Panc1 (cell line): ENCODE data around the gene SYNGR2. TPM values are rescaled to one million over a fixed set of nuclear protein-coding genes. Genes with fewer than 3 reads are reported as not detected.
A peak's percentile ranks its signal among the peaks of the same experiment; 100 is the strongest.

Experiments
- ATAC-seq: fragments of 200-7000 bp; cut with Tn5 transposase; 2 replicates; pipeline ENCODE4 v1.9.1; 2020; ENCODE audit warnings: mild to moderate bottlenecking, moderate library complexity
- BruUV-seq: library from RNA; stranded (reverse); fragments of 400-500 nt; replicated peaks from 2 replicates; lab custom pipeline; 2021; lab: Mats Ljungman, UMichigan
- CTCF ChIA-PET: fragments of 300-600 bp; sonication (Branson Sonifier 250); formaldehyde crosslinking; loops from one replicate; lab custom pipeline; 2022; ENCODE audit warnings: antibody characterized with exemption; lab: Charles Lee
- POLR2A ChIA-PET: fragments of 300-600 bp; sonication (Branson Sonifier 250); formaldehyde crosslinking; loops from one replicate; lab custom pipeline; 2022; ENCODE audit warnings: antibody characterized with exemption; lab: Charles Lee
- DNase-seq: peaks from one replicate; pipeline ENCODE4 v3.0.0-alpha.2; 2010; ENCODE audit warnings: low read depth, low spot score
- H3K27ac ChIP-seq: 2 replicates; pipeline ENCODE4 v1.5.1; 2011; ENCODE audit warnings: mild to moderate bottlenecking, low read length, inconsistent platforms
- H3K27me3 ChIP-seq: fragments of 200-500 bp; sonication (Bioruptor generic); 2 replicates; pipeline ENCODE4 v1.6.0; 2014; ENCODE audit warnings: low read length, inconsistent platforms; ENCODE audit not compliant: control insufficient read depth, insufficient read depth
- H3K36me3 ChIP-seq: fragments of 200-500 bp; sonication (Bioruptor generic); 2 replicates; pipeline ENCODE4 v1.5.1; 2014; ENCODE audit warnings: inconsistent platforms, mild to moderate bottlenecking, low read length, moderate library complexity; ENCODE audit not compliant: control insufficient read depth, insufficient read depth
- H3K4me1 ChIP-seq: 2 replicates; pipeline ENCODE4 v1.5.1; 2011; ENCODE audit warnings: inconsistent platforms, mild to moderate bottlenecking, low read length, moderate library complexity; ENCODE audit not compliant: control insufficient read depth, insufficient read depth
- H3K4me3 ChIP-seq, 2 experiments: 2 replicates each; pipeline ENCODE4 v1.5.1; 2011 to 2012; ENCODE audit warnings: low read depth in 2 of 2, low read length in 2 of 2, mild to moderate bottlenecking in 2 of 2, inconsistent platforms in 1 of 2, moderate library complexity in 1 of 2
- H3K9me3 ChIP-seq: fragments of 200-500 bp; sonication (Bioruptor generic); 2 replicates; pipeline ENCODE4 v1.5.1; 2014; ENCODE audit warnings: low read depth, mild to moderate bottlenecking, inconsistent platforms, low read length, moderate library complexity; ENCODE audit not compliant: control insufficient read depth, insufficient read depth
- POLR2AphosphoS5 ChIP-seq: IDR thresholded peaks from 2 replicates; pipeline ENCODE4 v1.6.1; 2012; ENCODE audit warnings: mild to moderate bottlenecking, low read depth, low read length, moderate library complexity
- SIN3A ChIP-seq: IDR thresholded peaks from 2 replicates; pipeline ENCODE4 v1.6.1; 2012; ENCODE audit warnings: low read depth, mild to moderate bottlenecking, low read length, moderate library complexity, borderline replicate concordance; ENCODE audit not compliant: insufficient read depth
- TCF7L2 ChIP-seq: IDR thresholded peaks from 2 replicates; pipeline ENCODE4 v1.6.1; 2011; ENCODE audit warnings: mild to moderate bottlenecking, low read depth, low read length, inconsistent platforms
- in situ Hi-C: cut with HindIII; loops from 2 replicates; pipeline ENCODE4 v1.10.0; 2016; ENCODE audit warnings: low sequenced_read_pairs, low pct_unique_long_range_greater_than_20kb
- intact Hi-C: fragments of 100-400 bp; cut with micrococcal nuclease; formaldehyde crosslinking; loops from one replicate; pipeline ENCODE4 v1.10.0; 2022; ENCODE audit not compliant: unreplicated experiment
- total RNA-seq: library from RNA; stranded (reverse); gene quantifications from one replicate; pipeline ENCODE4 v1.2.1, GENCODE V29; 2021; ENCODE audit not compliant: unreplicated experiment
- TF ChIP-seq, protein P1 (sequence below): fragments of 450-650 bp; IDR thresholded peaks from 2 replicates; pipeline ENCODE4 v1.5.1; 2017; ENCODE audit warnings: mild to moderate bottlenecking
- TF ChIP-seq, protein P2 (sequence below), 2 experiments: IDR thresholded peaks; 2 replicates each; pipeline ENCODE4 v1.6.1; 2011 to 2012; ENCODE audit warnings: low read depth in 2 of 2, control low read depth in 1 of 2, low read length in 1 of 2, mild to moderate bottlenecking in 1 of 2, moderate library complexity in 1 of 2; ENCODE audit not compliant: insufficient read depth in 1 of 2

Gene SYNGR2
- total RNA-seq, 1 experiment from 2014 or later = 204 TPM

DNA sequence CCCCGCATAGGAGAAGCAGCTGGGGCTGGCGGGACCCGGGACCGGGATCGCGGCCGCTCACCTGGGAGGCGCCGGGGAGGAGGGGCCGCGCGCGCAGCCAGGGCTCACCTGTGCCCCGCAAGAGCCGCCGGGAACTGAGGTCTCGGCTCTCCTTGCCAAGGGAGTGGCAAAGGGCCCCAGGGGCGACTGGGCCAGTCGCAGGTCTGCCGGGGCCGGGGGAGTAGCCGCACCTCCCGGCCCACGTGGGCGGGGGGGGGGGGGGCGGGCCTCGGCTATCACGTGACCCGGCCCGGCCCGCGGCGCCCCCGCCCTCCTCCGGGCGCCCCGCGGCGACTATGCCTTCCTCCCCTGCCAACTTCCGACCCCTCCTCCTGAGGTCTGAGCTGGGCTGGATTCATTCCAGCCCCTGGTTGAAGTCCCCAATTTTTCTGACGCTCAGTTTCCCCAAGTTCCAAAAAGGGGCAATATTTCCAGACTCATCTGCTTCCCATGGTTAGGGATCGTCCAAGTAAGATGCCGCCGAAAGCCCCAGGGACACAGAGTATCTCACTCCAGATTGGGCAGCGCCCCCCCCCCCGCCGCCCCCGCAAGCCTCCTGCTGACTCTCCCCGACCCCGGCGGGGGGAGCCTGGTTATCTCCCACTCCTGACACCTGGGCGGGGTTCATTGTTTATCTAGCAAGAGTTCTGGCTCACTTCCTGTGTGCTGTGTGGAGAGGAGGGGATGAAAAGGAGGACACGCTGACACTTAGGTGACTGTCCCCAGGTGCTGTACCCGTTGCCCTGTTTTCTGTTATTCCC, 39.6 kb upstream of the SYNGR2 start, which contains the start of gene TMC6:
TMC6 (minus strand) TSS at position 205 of the 800 bp plus-strand sequence. CDS start 1,923 bp downstream, outside the sequence.
- CTCF ChIA-PET = interaction anchor here (0.7 to 0.8 kb wide), 2 partner anchors 12 to 106 kb away, joined by 3 read pairs; no protein-coding TSS in a partner anchor

DNA sequence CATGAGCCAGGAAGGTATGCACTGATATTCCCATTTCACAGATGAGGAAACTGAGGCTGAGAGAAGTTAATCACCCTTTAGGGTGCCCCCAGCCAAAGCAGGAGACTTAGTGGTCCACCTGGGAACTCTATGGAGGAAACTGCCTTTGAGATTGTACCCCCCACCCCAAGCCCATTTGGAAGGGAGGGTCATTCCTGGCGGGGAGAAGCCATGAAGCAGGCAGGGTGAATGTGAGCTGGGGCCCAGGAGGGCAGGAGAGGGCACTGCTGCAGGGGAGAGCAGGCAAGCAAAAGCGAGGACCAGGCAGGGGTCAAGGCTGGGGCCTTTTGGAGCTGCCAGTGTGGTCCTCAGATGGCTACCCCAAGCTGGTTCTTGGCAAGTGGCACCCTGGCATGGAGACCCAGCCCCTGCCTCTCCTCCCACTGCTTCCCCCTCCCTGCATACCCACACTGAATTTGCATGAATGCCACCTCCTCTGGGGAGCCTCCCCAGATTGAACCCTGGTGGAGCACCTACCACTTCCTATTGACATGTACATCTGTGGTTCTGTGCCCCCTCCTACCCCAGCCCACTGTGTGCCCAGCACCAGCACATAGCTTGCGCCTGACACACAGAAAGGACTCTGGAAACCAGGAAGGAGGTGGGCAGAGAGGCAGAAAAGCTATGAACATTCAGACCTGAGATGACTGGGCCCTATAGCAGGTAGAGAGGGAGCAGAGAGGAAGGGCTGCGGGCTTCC, 38.9 kb upstream of the SYNGR2 start:
- Histone ChIP-seq H3K27me3 (no peaks in the 10 kb centered on the region), H3K27ac (peak overlapping the region; percentile 44; the same call in 1 of the 2 replicates), H3K9me3 (no peaks in the 10 kb centered on the region), H3K36me3 (peaks cover 2% of the 10 kb centered on the region; the same call in 1 of the 2 replicates), H3K4me1 (peaks cover 41% of the 10 kb centered on the region), H3K4me3 (peak overlapping the region in 1 of 2 experiments; percentile 73; a peak in 2 of 4 replicates)
- POLR2A ChIA-PET = interaction anchor here (0.5 to 0.6 kb wide), 2 partner anchors 184 to 340 kb away, joined by 3 to 4 read pairs; no protein-coding TSS in a partner anchor
- DNase-seq (no peak), ATAC-seq (no peak)
- BruUV-seq = no TSS peak
- in situ Hi-C loops (no loop called here), intact Hi-C loops (no loop called here)
- TF ChIP-seq SIN3A (no peak), POLR2AphosphoS5 (no peak), TCF7L2 (no peak)
- TF ChIP-seq, protein P1, sequence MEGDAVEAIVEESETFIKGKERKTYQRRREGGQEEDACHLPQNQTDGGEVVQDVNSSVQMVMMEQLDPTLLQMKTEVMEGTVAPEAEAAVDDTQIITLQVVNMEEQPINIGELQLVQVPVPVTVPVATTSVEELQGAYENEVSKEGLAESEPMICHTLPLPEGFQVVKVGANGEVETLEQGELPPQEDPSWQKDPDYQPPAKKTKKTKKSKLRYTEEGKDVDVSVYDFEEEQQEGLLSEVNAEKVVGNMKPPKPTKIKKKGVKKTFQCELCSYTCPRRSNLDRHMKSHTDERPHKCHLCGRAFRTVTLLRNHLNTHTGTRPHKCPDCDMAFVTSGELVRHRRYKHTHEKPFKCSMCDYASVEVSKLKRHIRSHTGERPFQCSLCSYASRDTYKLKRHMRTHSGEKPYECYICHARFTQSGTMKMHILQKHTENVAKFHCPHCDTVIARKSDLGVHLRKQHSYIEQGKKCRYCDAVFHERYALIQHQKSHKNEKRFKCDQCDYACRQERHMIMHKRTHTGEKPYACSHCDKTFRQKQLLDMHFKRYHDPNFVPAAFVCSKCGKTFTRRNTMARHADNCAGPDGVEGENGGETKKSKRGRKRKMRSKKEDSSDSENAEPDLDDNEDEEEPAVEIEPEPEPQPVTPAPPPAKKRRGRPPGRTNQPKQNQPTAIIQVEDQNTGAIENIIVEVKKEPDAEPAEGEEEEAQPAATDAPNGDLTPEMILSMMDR = no peak
- TF ChIP-seq, protein P2, sequence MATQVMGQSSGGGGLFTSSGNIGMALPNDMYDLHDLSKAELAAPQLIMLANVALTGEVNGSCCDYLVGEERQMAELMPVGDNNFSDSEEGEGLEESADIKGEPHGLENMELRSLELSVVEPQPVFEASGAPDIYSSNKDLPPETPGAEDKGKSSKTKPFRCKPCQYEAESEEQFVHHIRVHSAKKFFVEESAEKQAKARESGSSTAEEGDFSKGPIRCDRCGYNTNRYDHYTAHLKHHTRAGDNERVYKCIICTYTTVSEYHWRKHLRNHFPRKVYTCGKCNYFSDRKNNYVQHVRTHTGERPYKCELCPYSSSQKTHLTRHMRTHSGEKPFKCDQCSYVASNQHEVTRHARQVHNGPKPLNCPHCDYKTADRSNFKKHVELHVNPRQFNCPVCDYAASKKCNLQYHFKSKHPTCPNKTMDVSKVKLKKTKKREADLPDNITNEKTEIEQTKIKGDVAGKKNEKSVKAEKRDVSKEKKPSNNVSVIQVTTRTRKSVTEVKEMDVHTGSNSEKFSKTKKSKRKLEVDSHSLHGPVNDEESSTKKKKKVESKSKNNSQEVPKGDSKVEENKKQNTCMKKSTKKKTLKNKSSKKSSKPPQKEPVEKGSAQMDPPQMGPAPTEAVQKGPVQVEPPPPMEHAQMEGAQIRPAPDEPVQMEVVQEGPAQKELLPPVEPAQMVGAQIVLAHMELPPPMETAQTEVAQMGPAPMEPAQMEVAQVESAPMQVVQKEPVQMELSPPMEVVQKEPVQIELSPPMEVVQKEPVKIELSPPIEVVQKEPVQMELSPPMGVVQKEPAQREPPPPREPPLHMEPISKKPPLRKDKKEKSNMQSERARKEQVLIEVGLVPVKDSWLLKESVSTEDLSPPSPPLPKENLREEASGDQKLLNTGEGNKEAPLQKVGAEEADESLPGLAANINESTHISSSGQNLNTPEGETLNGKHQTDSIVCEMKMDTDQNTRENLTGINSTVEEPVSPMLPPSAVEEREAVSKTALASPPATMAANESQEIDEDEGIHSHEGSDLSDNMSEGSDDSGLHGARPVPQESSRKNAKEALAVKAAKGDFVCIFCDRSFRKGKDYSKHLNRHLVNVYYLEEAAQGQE (IDR thresholded peaks at IDR 0.05; ENCODE audit: insufficient read depth in 1 of 2, low read depth in 2 of 2, low read length in 1 of 2) = no peak
- CTCF ChIA-PET = interaction anchor here (0.8 kb wide), 1 partner anchor 13 kb away, joined by 3 read pairs; no protein-coding TSS in a partner anchor

More for the DNA sequence above, 39.6 kb upstream of the SYNGR2 start, which contains the start of gene TMC6:
- Histone ChIP-seq H3K9me3 (no peaks in the 10 kb centered on the region), H3K27me3 (no peaks in the 10 kb centered on the region), H3K4me1 (peaks cover 41% of the 10 kb centered on the region), H3K27ac (peak within 1 kb of the TSS; percentile 76), H3K36me3 (peaks cover 2% of the 10 kb centered on the region; the same call in 1 of the 2 replicates), H3K4me3 (peak within 1 kb of the TSS; percentile 73 to 75)
- in situ Hi-C loops (no loop called here), intact Hi-C loops (no loop called here)
- no peak for DNase-seq
- peak; percentile 28 for ATAC-seq
- POLR2A ChIA-PET = interaction anchor here (0.5 kb wide), 1 partner anchor 58 kb away, joined by 3 read pairs; the partner anchor contains the start of gene TK1
- no TSS peak for BruUV-seq
- peak; percentile 36; the same call in 1 of the 2 replicates for TF ChIP-seq POLR2AphosphoS5
- TF ChIP-seq, protein P1 = no peak
